Raji (cell line): ENCODE data around the gene C1QC.

Source experiments
- POLR2A ChIP-seq: IDR thresholded peaks from 2 replicates; pipeline ENCODE4 v1.6.1; 2011; ENCODE audit warnings: low read depth, low read length, control low read depth; ENCODE audit not compliant: insufficient read depth

C1QC gene

GRCh38 chr1:22652881-22653316 lies 9.5 kb downstream of the C1QC start, which contains the start of gene C1QB:
Gene C1QB (plus strand): TSS chr1:22653236. CDS start chr1:22659463, 6,227 bp downstream.
- TF ChIP-seq POLR2A = no peak

- no peak for TF ChIP-seq POLR2A
These were observed 11.3 kb downstream of the C1QC start for GRCh38 chr1:22654692-22655091.

- no peak for TF ChIP-seq POLR2A
These were observed 15.1 kb downstream of the C1QC start for GRCh38 chr1:22658385-22659163.

- TF ChIP-seq POLR2A = no peak
These were observed 17.3 kb downstream of the C1QC start for GRCh38 chr1:22660716-22661241.

GRCh38 chr1:22661880-22662279 lies 18.4 kb downstream of the C1QC start:
- TF ChIP-seq POLR2A = no peak

GRCh38 chr1:22662318-22662717 lies 18.9 kb downstream of the C1QC start:
- TF ChIP-seq POLR2A = no peak

- TF ChIP-seq POLR2A = no peak
These were observed 19.6 kb downstream of the C1QC start for GRCh38 chr1:22662986-22663408.

GRCh38 chr1:22665752-22666151 lies 22.3 kb downstream of the C1QC start:
- no peak for TF ChIP-seq POLR2A

GRCh38 chr1:22666412-22666811 lies 23.0 kb downstream of the C1QC start:
- TF ChIP-seq POLR2A = no peak

GRCh38 chr1:22670352-22670975 lies 27.0 kb downstream of the C1QC start:
- no peak for TF ChIP-seq POLR2A

- no peak for TF ChIP-seq POLR2A
These were observed 28.6 kb downstream of the C1QC start for GRCh38 chr1:22671999-22672398.

GRCh38 chr1:22673486-22674409 lies 30.3 kb downstream of the C1QC start:
- TF ChIP-seq POLR2A = no peak

GRCh38 chr1:22674410-22674749 lies 30.9 kb downstream of the C1QC start:
- no peak for TF ChIP-seq POLR2A

- no peak for TF ChIP-seq POLR2A
These were observed 33.6 kb downstream of the C1QC start for GRCh38 chr1:22676916-22677583.

GRCh38 chr1:22677931-22678896 lies 34.8 kb downstream of the C1QC start:
- no peak for TF ChIP-seq POLR2A
